AG04450 (cell line): Measurements from ENCODE around the gene USP35. TPM values are rescaled to one million over a fixed set of nuclear protein-coding genes. Genes with fewer than 3 reads are reported as not detected.
A peak's percentile ranks its signal among the peaks of the same experiment; 100 is the strongest.

Experiments
- CTCF ChIA-PET: fragments of 300-600, 350-600 bp; formaldehyde crosslinking; extraction: SDS; loops from one replicate; lab custom pipeline; 2022; ENCODE audit warnings: antibody characterized with exemption, inconsistent platforms; lab: Charles Lee
- POLR2A ChIA-PET: fragments of 350-600 bp; formaldehyde crosslinking; extraction: SDS; loops from one replicate; lab custom pipeline; 2021; ENCODE audit warnings: antibody characterized with exemption, inconsistent platforms; lab: Yijun Ruan, JAX
- DNase-seq: peaks from one replicate; pipeline ENCODE4 v3.0.0-alpha.2; 2011; ENCODE audit warnings: low read depth, low spot score
- H3K27ac ChIP-seq: one replicate; pipeline ENCODE4 v1.5.1; 2012; ENCODE audit warnings: low read depth, low read length, control low read depth
- H3K27me3 ChIP-seq: one replicate; pipeline ENCODE4 v1.6.0; 2012; ENCODE audit warnings: low read length; ENCODE audit not compliant: control insufficient read depth, insufficient read depth
- H3K4me3 ChIP-seq: 2 replicates; pipeline ENCODE4 v1.5.1; 2011; ENCODE audit warnings: mild to moderate bottlenecking, low read depth, low read length, control low read depth
- H3K9me3 ChIP-seq: 2 replicates; pipeline ENCODE4 v1.5.1; 2012; ENCODE audit warnings: low read length; ENCODE audit not compliant: control insufficient read depth, insufficient read depth
- polyA plus RNA-seq: library from polyadenylated mRNA; depleted of rRNA; stranded (reverse); fragments of >200 nt; gene quantifications from 2 replicates; pipeline ENCODE4 v1.2.3, GENCODE V29; 2011
- TF ChIP-seq, protein P1 (sequence below): IDR thresholded peaks from 2 replicates; pipeline ENCODE4 v1.5.1; 2011; ENCODE audit warnings: low read depth, low read length, control low read depth, inconsistent platforms

Gene USP35
- polyA plus RNA-seq, 1 experiment: 5.5 TPM

DNA sequence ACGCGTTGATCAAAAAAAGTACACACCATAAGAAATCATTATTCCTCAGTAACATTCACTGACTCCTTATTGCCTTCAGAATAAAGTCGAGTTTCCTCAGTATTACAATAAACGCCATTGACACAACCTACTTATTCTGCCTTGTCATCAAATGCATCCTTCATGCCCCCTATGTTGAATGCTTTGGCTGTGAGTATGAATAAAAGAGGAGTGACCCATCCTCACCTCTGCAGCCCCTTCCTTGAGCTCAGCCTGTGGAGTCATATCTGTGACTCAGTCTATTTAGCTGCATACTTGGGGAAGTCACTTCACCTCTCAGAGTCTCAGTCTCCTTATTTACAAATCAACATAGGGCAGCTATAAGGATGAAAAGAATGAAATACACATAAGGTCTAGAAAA is 65.1 kb downstream of the USP35 start:
- POLR2A ChIA-PET: no interaction called here
- H3K27ac ChIP-seq: no peak overlapping the region
- no peaks in the 10 kb centered on the region for H3K27me3 ChIP-seq
- H3K9me3 ChIP-seq: no peaks in the 10 kb centered on the region
- TF ChIP-seq, protein P1, sequence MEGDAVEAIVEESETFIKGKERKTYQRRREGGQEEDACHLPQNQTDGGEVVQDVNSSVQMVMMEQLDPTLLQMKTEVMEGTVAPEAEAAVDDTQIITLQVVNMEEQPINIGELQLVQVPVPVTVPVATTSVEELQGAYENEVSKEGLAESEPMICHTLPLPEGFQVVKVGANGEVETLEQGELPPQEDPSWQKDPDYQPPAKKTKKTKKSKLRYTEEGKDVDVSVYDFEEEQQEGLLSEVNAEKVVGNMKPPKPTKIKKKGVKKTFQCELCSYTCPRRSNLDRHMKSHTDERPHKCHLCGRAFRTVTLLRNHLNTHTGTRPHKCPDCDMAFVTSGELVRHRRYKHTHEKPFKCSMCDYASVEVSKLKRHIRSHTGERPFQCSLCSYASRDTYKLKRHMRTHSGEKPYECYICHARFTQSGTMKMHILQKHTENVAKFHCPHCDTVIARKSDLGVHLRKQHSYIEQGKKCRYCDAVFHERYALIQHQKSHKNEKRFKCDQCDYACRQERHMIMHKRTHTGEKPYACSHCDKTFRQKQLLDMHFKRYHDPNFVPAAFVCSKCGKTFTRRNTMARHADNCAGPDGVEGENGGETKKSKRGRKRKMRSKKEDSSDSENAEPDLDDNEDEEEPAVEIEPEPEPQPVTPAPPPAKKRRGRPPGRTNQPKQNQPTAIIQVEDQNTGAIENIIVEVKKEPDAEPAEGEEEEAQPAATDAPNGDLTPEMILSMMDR: no peak
- CTCF ChIA-PET: no interaction called here
- no peak overlapping the region for H3K4me3 ChIP-seq
- no peak for DNase-seq

DNA sequence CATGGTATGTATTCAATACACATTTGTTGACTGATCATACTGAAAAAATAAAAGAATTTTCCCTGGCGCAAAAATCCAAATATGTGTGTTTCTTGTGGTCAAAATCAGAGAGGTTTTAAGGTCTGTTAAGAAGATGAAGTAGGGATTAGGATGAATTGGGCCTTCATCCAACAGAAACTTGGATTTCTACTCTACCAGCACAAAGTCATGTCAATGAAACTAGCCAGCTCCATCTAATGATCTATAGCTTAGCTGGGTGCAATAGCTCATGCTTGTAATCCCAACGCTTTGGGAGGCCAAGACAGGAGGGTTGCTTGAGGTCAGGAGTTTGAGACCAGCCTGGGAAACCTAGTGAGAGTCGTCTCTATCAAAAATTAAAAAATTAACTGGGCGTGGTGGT is 65.5 kb downstream of the USP35 start:
- TF ChIP-seq, protein P1: no peak

DNA sequence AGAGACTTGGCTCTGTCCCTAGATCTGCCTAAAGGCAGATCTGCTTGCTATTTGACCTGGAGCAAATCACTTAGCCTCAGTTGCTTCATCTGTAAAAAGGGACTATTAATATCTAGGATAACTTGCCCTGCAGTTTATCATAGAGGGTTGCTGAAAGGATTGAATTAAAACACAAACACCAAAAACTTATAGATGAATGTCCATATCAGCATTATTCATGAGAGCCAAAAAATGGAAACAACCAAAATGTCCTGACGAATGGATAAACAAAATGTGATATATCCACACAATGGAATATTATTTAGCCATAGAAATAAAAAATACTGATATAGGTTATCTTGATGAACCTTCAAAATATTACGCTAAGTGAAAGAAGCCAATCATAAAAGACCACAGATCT is 67.2 kb downstream of the USP35 start:
- Histone ChIP-seq H3K4me3 (no peak overlapping the region), H3K9me3 (no peaks in the 10 kb centered on the region), H3K27me3 (no peaks in the 10 kb centered on the region), H3K27ac (no peak overlapping the region)
- no peak for DNase-seq
- TF ChIP-seq, protein P1: no peak
- CTCF ChIA-PET: no interaction called here
- POLR2A ChIA-PET: no interaction called here

More for the DNA sequence above, 65.5 kb downstream of the USP35 start:
- DNase-seq: no peak
- Histone ChIP-seq H3K27ac (no peak overlapping the region), H3K4me3 (no peak overlapping the region), H3K9me3 (no peaks in the 10 kb centered on the region), H3K27me3 (no peaks in the 10 kb centered on the region)
- CTCF ChIA-PET: no interaction called here
- POLR2A ChIA-PET: no interaction called here

DNA sequence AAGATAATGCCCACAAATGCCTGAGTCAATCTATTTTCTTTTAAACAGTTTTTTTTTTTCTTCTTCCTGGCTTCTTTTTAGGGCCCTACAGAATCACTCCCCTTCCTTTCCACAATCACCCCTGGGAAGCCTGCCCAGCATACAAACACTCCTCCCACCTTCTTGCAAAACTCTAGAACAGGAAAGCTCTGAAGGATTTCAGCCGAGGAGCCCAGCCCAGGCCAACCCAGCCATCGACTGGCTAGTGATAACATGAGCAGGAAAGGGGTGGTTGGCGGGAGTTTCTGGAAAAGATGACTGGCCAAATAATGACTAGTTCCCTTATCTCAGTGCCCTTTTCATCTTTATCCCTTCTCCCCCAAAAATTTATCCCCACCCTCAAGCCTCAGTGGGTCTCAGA is 68.2 kb downstream of the USP35 start:
- Histone ChIP-seq H3K9me3 (no peaks in the 10 kb centered on the region), H3K4me3 (no peak overlapping the region), H3K27ac (no peak overlapping the region), H3K27me3 (no peaks in the 10 kb centered on the region)
- peak; percentile 66 for DNase-seq
- TF ChIP-seq, protein P1: no peak
- POLR2A ChIA-PET: interaction anchor here (0.6 to 1.0 kb wide), 5 partner anchors 19 to 317 kb away, joined by 3 to 6 read pairs (median 3); partner anchors contain the start of genes ALG8 and NARS2
- CTCF ChIA-PET: interaction anchor here (0.9 kb wide), 1 partner anchor 308 kb away, joined by 4 read pairs; no protein-coding TSS in a partner anchor

DNA sequence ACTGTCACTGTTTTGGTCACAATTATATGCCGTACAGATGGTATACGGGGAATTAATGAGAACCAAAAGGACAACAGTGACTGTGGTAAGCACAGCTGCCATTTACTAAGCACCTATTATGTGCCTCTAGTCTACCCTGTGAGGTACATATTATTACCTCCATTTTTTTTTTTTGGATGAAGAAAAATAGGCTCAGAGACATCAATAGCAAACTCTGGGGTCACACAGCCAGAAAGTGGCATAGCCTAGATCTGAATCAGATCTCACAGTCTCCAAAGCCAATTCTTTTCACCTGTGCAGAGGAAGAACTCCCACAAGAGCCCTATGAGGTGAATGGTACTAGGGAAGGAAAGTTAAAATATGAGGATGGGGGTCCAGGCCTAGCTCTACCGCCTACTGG is 68.9 kb downstream of the USP35 start:
- no peak for DNase-seq
- POLR2A ChIA-PET: interaction anchor here (0.6 kb wide), 1 partner anchor 159 kb away, joined by 6 read pairs; no protein-coding TSS in a partner anchor
- TF ChIP-seq, protein P1: no peak
- CTCF ChIA-PET: no interaction called here
- H3K27ac ChIP-seq: no peak overlapping the region
- H3K4me3 ChIP-seq: no peak overlapping the region
- H3K27me3 ChIP-seq: no peaks in the 10 kb centered on the region
- no peaks in the 10 kb centered on the region for H3K9me3 ChIP-seq
